ENCODE data around the gene SEC61G. TPM values are rescaled to one million over a fixed set of nuclear protein-coding genes. Genes with fewer than 3 reads are reported as not detected.

SEC61G gene
- total RNA-seq, 1 donor from 2014 or later, result 248 TPM

- no peak for DNase-seq (ENCODE audit: low read depth)
Observed at GRCh38 chr7:54764861-54765260, 5.8 kb upstream of the SEC61G start.

- DNase-seq (ENCODE audit: low read depth), result no peak
Observed at GRCh38 chr7:54757711-54758110, 1.3 kb downstream of the SEC61G start.

- DNase-seq (ENCODE audit: low read depth), result peak; percentile 81
Observed at GRCh38 chr7:54749200-54749599, 9.8 kb downstream of the SEC61G start.

DNA sequence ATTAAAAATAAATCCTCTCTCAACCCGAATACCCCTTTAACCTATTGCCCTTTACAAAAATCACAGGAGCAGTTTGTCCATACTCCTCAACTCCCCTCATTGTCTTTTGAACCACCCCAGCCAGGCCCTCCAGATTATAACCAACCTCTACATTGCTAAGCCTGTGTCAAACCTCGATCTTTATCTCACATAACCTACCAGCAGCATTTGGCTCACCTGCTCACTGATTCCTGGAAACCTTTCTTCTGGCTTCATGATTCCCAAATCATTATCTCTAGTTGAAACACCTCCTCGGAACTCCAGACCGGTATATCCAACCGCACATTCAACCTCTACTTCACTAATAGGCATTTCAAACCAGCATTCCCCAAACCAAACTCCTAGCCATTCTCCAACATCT lies 11.8 kb downstream of the SEC61G start:
- DNase-seq (ENCODE audit: low read depth), result no peak

DNA sequence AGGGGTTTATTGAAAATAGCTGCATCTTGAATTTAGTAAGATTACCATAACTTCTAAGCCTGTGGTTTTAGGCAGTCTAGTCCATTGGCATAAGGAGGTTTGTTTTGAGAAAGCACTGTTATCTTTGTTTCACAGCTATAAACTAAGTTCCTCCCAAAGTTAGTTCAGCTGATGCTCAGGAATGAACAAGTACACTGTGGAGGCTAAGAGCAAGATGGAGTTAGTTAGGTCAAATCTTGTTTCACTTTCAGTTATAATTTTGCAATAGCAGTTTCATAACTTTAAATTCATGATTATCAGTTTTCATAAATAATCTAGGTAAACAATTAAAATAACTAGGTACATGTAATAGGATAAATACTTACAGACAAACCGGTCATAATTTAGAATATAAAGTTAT lies 15.4 kb downstream of the SEC61G start:
- DNase-seq (ENCODE audit: low read depth), result no peak

- no peak for DNase-seq (ENCODE audit: low read depth)
Observed at GRCh38 chr7:54738737-54739136, 20.3 kb downstream of the SEC61G start.

DNA sequence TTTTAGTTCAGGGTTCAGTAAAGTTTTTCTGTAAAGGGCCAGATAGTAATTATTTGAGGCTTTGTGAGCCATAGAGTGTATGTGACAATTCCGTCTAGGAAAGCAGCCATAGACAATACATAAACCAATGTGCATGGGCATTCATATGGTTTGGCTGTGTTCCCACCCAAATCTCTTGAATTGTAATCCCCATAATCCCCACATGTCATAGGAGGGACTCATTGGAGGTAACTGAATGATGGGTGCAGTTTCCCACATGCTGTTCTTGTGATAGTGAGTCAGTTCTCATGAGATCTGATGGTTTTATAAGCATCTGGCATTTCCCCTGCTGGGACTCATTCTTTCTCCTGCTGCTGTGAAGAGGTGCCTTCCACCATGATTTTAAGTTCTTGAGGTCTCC lies 29.9 kb downstream of the SEC61G start:
- DNase-seq (ENCODE audit: low read depth), result no peak

GRCh38 chr7:54728411-54728810 lies 30.6 kb downstream of the SEC61G start:
- DNase-seq (ENCODE audit: low read depth), result no peak

GRCh38 chr7:54725255-54725654 lies 33.8 kb downstream of the SEC61G start:
- no peak for DNase-seq (ENCODE audit: low read depth)

- no peak for DNase-seq (ENCODE audit: low read depth)
Observed at GRCh38 chr7:54722502-54722901, 36.5 kb downstream of the SEC61G start.

DNA sequence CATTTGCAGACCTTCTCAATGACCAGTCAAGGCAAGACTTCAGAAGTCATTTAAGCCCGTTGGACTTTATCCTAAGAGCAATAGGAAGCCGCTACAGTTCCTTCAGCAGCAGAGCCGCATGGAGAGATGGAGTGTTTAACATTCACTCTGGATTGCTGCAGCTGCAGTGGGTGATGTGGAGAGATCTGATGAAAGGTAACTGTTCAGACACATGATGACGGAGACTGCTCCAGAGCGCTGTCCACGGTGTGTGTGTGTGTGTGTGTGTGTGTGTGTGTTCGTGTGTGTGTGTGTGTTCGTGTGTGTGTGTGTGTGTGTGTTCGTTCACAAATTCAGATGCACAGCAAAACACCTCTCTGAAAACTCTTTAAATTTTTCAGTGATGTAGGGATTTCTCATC lies 37.0 kb downstream of the SEC61G start:
- no peak for DNase-seq (ENCODE audit: low read depth)

GRCh38 chr7:54719974-54720373 lies 39.0 kb downstream of the SEC61G start:
- DNase-seq (ENCODE audit: low read depth), result peak; percentile 36

- no peak for DNase-seq (ENCODE audit: low read depth)
Observed at GRCh38 chr7:54719425-54719824, 39.6 kb downstream of the SEC61G start.

GRCh38 chr7:54712820-54713219 lies 46.2 kb downstream of the SEC61G start:
- no peak for DNase-seq (ENCODE audit: low read depth)

GRCh38 chr7:54711900-54712595 lies 47.0 kb downstream of the SEC61G start:
- no peak for DNase-seq (ENCODE audit: low read depth)

- DNase-seq (ENCODE audit: low read depth), result no peak
Observed at GRCh38 chr7:54709283-54709682, 49.7 kb downstream of the SEC61G start.

DNA sequence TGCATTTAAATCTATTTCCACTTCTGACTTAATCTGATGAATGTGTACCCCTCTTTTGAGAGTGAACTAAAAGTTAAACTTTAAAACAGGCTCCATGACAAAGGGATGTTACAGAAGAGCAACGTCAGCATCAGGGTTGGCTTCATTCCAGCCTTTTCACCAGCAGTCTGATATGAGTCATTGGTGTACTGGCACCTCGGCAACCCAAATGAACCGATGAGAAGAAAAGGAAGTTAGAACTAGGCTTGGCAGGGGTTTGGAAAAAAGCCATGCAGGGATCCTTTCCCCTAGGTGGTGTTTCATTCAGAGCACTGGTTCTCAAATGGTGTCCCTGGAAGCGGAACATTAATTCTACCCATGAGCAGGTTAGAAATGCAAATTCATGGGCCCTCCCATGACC lies 53.6 kb downstream of the SEC61G start:
- peak; percentile 93 for DNase-seq (ENCODE audit: low read depth)

DNA sequence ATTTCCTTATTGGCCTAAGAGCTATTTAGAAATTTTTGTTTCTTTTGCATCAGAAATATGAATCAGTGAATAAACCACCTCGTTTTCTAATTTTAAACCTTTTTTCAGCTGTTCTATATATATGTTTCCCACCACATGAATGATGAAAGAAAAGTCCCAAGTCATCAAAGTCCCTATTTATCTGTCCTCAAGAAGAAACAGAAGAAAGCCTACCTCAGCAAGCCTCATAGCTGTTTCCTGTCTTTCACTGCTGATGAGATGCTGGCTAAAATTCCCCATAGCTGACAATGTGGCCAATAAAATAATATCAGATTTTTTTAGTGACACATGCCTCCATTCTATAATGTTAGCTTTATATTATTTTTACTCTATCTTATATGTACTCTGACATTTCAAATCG lies 54.2 kb downstream of the SEC61G start:
- DNase-seq (ENCODE audit: low read depth), result no peak

Other genes with a start within 250 kb of the SEC61G start
- gene VSTM2A, start 216.8 kb downstream of the SEC61G start, total RNA-seq, result not detected in 2 replicates